Measurements from ENCODE around the gene OR4F6.
"Not testable (repeated sequence)": the region's sequence is repeated elsewhere in the genome, so short reads cannot be mapped to it uniquely, and the experiment has no call there.

Gene OR4F6, protein sequence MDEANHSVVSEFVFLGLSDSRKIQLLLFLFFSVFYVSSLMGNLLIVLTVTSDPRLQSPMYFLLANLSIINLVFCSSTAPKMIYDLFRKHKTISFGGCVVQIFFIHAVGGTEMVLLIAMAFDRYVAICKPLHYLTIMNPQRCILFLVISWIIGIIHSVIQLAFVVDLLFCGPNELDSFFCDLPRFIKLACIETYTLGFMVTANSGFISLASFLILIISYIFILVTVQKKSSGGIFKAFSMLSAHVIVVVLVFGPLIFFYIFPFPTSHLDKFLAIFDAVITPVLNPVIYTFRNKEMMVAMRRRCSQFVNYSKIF
- total RNA-seq: 0 reads per million in 4 experiments

GRCh38 chr15:101803209-101803608 lies at the start of gene OR4F6:
TSS of gene OR4F6 (plus strand) at chr15:101803509. CDS start at chr15:101805720, 2,211 bp downstream.
- DNase-seq: no peak

GRCh38 chr15:101764669-101765339 lies 38.5 kb upstream of the OR4F6 start:
- DNase-seq: not testable (repeated sequence)

DNA sequence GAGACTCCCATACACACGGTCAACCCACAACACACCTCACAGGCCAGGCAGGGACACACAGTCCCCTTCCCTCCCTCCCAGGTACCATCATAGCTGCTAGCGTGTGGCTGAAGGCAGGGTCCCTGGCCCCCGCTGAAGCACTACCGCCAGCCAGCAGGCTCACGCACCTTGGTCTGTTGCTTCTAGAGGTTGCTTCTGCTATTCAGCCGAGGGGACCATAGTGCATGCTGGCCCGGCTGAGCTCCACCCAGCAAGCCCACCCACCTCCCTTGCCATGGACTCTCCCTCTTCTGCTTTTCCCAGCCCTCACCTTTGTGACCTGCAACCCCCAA lies 38.0 kb upstream of the OR4F6 start:
- not testable (repeated sequence) for DNase-seq

DNA sequence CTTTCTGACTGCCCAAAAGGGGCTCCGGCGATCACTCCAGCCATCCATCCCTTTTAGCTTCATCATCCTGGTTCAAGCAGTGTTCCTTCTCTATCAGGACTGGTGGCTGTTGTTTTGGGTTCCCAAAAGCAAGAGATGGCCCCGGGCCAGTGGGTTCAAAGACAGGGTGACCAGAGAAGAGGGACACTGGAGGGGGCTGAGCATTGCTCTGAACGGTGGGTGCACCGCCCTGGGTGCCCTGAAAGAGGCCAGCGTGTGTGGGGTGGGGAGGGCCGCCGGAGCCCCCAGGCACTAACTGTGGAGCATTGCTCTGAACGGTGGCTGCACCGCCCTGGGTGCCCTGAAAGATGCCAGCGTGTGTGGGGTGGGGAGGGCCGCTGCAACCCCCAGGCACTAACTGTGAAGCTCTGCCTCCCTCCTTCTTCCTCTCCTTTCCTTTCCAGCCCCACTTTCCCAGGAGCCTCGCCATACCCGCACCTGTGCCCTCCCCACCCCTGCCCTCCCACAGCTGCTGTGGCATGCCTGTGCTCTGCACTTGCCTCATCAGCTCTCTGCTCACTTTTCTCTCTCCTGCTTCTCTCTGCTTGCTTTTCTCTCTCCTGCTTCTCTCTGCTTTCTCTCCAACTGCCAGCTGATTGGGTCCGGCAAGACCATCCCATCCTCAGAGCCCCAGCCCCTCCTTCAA lies 37.4 kb upstream of the OR4F6 start:
- DNase-seq: no peak

DNA sequence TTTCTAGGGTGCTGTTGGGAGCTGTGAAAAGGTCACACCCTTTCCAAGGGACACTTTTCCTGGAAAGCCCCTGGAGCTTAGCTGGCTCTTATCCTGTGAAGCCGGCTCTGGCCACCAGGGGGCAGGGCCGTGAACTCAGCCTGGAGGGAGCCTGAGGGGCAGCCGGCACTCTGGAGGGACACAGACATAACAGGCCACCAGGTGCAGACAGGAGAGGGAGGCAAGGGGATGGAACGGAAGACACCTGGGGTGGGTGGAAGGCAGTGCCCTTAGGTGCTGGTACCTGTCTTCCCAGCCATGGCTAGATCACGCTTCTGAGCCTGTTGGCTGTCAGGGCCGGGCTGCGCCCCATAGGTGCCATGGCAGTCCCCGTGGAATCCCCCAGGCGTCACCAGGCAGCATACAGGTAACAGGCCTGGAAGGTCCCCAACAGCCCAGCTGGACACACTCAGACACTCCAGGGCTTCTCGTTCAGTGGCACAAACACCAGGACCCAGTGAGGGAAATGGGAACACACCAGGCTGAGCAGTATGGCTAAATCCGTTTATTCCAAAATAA lies 36.1 kb upstream of the OR4F6 start:
- DNase-seq: not testable (repeated sequence)

DNA sequence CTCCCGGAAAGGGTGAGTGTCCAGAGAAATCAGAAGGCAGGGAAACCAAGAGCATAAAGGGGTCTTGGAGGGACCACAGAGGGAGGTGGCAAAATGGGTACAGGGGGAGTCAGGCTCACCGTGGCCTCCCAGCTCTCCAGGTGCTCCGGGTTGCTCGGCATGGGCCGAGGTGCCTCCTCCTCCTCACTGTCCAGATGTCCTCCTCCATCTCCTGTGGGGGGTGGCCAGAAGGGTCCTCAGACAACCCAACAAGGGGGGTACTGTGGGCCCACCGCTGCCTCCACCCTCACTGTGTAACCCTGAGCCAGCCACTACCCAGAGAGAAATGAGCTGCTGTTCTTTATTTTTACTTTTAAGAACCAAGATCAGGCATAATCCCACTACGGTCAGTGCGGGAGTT lies 30.4 kb upstream of the OR4F6 start:
- no peak for DNase-seq

DNA sequence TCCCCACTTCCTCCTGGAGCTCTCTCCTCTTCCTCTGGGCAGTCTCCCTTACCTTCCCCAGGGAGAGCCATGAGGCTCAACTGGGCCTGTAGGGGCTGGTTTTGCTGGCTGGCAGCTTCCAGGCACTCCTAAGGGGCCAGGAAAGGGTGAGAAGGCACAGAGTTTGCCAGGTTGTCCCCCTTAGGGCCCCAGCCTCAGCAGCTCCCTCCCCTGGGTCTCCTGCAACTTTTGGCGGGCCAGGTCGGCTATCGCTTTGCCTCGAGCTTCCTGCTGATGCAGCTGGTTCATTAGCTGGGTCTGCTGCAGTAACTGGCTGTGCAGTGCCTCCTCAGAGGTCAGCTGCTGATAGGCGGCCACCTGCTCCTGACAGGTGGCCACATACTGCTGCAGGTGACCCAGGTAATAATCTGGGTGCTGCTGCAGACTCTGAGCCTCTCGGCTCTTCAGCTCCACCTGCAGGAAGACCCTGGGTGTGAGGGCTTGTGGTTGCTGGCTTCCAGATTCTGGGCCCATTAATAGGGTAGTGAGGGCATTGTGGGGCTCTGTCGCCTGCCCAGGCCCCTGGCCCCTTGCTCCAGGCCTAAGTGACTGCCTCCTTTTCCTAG lies 29.7 kb upstream of the OR4F6 start:
- DNase-seq: no peak

GRCh38 chr15:101775136-101775535 lies 28.2 kb upstream of the OR4F6 start:
- no peak for DNase-seq

DNA sequence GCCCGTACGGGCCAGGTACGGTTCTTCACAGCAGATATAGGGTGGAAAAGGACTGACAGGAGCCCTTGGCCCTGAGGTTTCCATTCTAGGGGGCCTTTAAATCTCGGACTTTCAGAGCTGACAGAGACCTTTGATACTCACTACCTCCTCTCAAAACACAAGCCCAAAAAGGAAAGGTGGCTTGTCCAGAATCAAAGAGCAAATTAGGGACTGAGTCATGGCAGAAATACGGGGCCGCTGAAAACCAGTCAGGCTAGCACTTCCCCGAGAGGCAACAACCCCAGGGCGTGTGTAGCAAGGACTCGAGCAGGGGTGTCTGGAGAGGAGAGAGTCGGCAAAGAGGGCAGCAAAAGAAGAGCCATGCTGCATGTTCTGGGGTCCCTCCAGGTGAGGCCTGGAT lies 24.7 kb upstream of the OR4F6 start:
- DNase-seq: not testable (repeated sequence)

DNA sequence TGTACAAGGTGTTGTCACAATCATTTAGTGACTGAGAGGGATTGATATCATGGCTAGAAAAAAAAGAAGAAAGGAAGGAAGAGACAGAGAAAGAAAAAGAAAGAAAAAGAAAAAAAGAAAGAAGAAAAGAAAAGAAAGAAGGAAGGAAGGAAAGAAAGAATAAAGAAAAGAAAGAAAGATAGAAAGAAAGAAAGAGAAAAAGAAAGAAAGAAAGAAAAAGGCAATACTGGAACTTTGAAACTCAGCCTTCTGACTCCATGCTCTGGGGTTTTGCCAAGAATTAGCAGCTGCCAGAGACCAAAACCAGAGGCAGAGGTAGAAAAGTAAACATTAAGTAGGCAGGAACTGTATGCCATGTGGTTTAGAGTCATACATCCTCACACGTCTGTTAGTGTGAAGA lies 23.1 kb upstream of the OR4F6 start:
- not testable (repeated sequence) for DNase-seq

DNA sequence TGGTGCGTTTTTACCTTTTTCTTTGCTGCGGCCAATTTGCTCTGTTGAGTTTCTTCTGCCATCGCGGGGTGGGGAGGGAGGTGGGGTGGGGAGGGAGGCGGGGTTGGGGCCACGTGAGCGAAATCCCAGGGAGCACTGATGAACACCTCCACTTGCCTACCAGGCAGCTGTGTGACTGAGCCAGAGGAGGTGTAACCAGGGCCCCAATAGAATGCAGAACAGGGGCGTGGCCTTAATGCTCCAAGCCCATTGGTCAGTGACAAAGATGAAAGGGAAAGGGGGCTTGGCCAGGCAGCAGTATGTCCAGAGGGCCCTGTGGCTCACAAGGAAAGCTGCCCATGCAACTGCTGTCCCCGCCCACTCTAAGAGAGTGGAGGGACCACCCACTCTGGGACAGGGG lies 21.4 kb upstream of the OR4F6 start:
- no peak for DNase-seq

DNA sequence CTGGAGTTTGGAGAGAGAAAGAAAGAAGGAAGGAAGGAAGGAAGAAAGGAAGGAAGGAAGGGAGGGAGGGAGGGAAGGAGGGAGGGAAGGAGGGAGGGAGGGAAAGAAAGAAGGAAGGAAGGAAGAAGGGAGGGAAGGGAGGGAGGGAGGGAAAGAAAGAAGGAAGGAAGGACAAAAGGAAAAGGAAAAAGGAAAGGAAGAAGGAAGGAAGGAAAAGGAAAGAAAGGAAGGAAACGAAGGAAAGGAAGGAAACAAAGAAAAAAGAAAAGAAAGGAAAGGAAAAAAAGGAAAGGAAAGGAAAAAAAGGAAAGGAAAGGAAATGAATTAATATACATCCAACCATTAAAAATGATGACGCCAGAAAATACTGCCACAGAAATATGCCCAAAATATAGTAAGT lies 18.7 kb upstream of the OR4F6 start:
- no peak for DNase-seq

DNA sequence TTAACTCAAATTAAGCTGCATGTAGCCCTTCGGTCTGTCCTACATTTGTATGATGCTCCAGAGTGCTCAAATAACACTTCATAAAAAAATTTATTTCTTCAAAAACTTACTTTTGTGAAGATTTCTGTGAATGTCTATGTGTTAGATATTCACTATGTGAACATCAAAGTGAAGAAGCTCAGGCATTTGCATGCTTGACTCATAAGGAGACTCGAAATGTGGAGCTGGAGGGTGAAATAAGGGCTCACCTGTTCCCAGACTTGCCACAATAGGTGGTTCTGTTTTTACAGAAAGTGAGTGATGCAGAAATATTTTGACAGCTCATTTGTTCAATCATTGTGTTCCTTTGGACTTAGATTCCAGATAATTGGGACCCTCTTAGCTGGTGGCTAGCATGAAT lies 16.9 kb upstream of the OR4F6 start:
- not testable (repeated sequence) for DNase-seq

- not testable (repeated sequence) for DNase-seq
Observed at GRCh38 chr15:101788001-101788400, 15.3 kb upstream of the OR4F6 start.

- DNase-seq: not testable (repeated sequence)
Observed at GRCh38 chr15:101788503-101789269, 14.6 kb upstream of the OR4F6 start.

- not testable (repeated sequence) for DNase-seq
Observed at GRCh38 chr15:101790748-101791147, 12.6 kb upstream of the OR4F6 start.

DNA sequence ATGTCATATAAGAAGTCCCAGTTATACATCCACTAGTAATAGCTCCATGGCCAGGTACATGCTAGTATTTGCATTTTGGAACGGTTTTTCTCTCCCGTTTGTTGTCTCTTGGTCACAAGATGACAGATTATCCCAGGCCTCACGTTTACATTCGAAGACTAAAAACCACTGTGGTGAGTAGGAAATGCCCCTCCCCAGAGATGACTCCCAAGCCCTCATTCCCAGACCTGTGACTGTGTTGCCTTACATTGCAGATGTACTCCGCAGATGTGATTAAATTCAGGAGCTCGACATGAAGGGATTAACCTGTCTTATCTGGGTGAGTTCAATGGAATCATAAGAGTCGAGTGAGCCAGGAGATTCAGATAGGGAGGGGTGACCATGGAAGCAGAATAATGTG lies 9.3 kb upstream of the OR4F6 start:
- DNase-seq: not testable (repeated sequence)

DNA sequence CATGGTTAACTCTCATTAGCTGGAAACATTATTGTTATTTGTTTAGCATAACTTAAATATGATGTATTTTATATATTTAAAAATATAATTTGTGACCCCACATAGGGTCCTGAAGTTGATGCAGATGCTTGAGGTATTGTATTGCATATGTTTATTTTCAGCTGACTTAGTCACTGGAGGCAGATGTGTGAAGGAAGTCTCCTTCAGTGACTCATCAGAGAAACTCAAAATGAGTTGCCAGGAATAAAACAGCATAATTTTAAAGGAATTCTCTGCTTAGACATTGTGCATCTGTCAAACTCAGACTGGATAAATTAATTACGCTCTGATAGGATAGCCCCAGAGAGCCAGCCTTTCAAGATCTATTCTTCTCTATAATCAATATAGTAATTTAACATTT lies 7.9 kb upstream of the OR4F6 start:
- DNase-seq: no peak

DNA sequence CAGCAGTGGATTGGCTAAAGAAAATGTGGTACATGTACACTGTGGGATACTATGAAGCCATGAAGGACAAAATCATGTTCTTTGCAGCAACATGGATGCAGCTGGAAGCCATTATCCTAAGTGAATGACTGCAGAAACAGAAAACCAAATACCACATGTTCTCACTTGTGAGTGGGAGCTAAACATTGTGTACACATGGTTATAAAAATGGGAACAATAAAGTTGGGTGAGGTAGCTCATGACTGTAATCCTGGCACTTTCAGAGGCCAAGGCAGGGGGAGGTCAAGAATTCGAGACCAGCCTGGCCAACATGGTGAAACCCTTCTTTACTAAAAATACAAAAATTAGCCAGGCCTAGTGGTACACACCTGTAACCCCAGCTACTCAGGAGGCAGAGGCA lies 3.6 kb upstream of the OR4F6 start:
- no peak for DNase-seq

GRCh38 chr15:101801048-101801447 lies 2.3 kb upstream of the OR4F6 start:
- DNase-seq: no peak

- no peak for DNase-seq
Observed at GRCh38 chr15:101803676-101804075, 367 bp downstream of the OR4F6 start.

DNA sequence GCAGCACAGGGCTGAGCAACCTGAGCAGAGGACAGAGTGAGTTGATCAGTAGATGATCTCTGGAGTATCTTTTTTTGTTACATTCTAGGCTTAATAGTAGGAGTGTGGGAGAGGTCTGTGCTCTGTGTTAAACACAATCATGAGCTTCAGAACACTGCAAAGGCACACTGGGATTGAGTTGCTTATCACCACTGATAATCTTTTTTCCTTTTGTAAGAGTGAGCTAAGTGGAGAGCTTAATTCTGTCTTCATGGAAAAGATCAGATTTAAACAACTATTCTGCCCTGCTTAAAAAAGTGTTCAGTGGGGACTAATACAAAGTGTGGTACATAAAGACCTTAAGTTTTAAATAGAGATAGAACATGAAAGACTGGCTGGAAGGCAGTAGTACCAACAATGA lies 1.1 kb downstream of the OR4F6 start:
- DNase-seq: no peak
